UCSD-AML1 (cell line): ENCODE measurements around the gene SELENOW.
A peak's percentile ranks its signal among the peaks of the same experiment; 100 is the strongest.
"Not testable (repeated sequence)": the region's sequence is repeated elsewhere in the genome, so short reads cannot be mapped to it uniquely, and the experiment has no call there.

Experiments
- DNase-seq: peaks from one replicate; lab custom pipeline; 2025; ENCODE audit not compliant: unreplicated experiment; lab: John Stamatoyannopoulos, UW

The SELENOW gene

GRCh38 chr19:47781590-47782262 is 3.2 kb downstream of the SELENOW start:
- no peak for DNase-seq

GRCh38 chr19:47786566-47786965 is 8.1 kb downstream of the SELENOW start:
- no peak for DNase-seq

GRCh38 chr19:47787307-47787706 is 8.8 kb downstream of the SELENOW start:
- not testable (repeated sequence) for DNase-seq

GRCh38 chr19:47789811-47790210 is 11.3 kb downstream of the SELENOW start:
- DNase-seq = not testable (repeated sequence)

GRCh38 chr19:47790398-47790814 is 11.9 kb downstream of the SELENOW start:
- DNase-seq = peak; percentile 77

- no peak for DNase-seq
Observed at GRCh38 chr19:47792616-47793015, 14.1 kb downstream of the SELENOW start.

- no peak for DNase-seq
Observed at GRCh38 chr19:47794526-47794925, 16.0 kb downstream of the SELENOW start.

- no peak for DNase-seq
Observed at GRCh38 chr19:47796785-47797184, 18.3 kb downstream of the SELENOW start.

GRCh38 chr19:47797996-47798903 is 19.7 kb downstream of the SELENOW start:
- DNase-seq = no peak

GRCh38 chr19:47798904-47799266 is 20.4 kb downstream of the SELENOW start:
- DNase-seq = no peak

- DNase-seq = no peak
Observed at GRCh38 chr19:47801270-47801669, 22.8 kb downstream of the SELENOW start.

- DNase-seq = no peak
Observed at GRCh38 chr19:47802521-47803043, 24.1 kb downstream of the SELENOW start.

GRCh38 chr19:47803148-47803547 is 24.6 kb downstream of the SELENOW start:
- DNase-seq = not testable (repeated sequence)

- not testable (repeated sequence) for DNase-seq
Observed at GRCh38 chr19:47803671-47804070, 25.2 kb downstream of the SELENOW start.

GRCh38 chr19:47804451-47804850 is 25.9 kb downstream of the SELENOW start, which contains the start of gene TPRX1:
TPRX1 (minus strand) TSS chr19:47804551; CDS start chr19:47804539, 12 bp downstream.
- not testable (repeated sequence) for DNase-seq

GRCh38 chr19:47805313-47805712 is 26.8 kb downstream of the SELENOW start:
- no peak for DNase-seq

- DNase-seq = no peak
Observed at GRCh38 chr19:47806435-47806834, 27.9 kb downstream of the SELENOW start.

- peak; percentile 75 for DNase-seq
Observed at GRCh38 chr19:47813304-47813994, 34.9 kb downstream of the SELENOW start.

GRCh38 chr19:47813995-47814328 is 35.5 kb downstream of the SELENOW start:
- DNase-seq = no peak

GRCh38 chr19:47816270-47816669 is 37.8 kb downstream of the SELENOW start:
- DNase-seq = not testable (repeated sequence)

- not testable (repeated sequence) for DNase-seq
Observed at GRCh38 chr19:47818221-47818620, 39.7 kb downstream of the SELENOW start.
